ENCODE results near the gene ADH1A.

- TF ChIP-seq CTCF (IDR thresholded peaks at IDR 0.05) (no peak), POLR2A (IDR thresholded peaks at IDR 0.05; ENCODE audit: low read depth) (no peak)
Measured at GRCh38 chr4:99293357-99293756, 2.6 kb upstream of the ADH1A start.
